Lower leg skin (tissue), 3 donors: Measurements from ENCODE around the gene DKKL1.

Source experiments
- POLR2A ChIP-seq, 2 donors: fragments of 450-650 bp; IDR thresholded peaks; one replicate each; pipeline ENCODE4 v1.6.1; 2016 to 2017; ENCODE audit warnings: antibody characterized with exemption in 2 of 2, mild to moderate bottlenecking in 1 of 2, moderate library complexity in 1 of 2
- TF ChIP-seq, protein P1 (sequence below), 3 donors: fragments of 450-650 bp; IDR thresholded peaks; one replicate each; pipeline ENCODE4 v1.5.1; 2016; ENCODE audit warnings: antibody characterized with exemption in 3 of 3, mild to moderate bottlenecking in 3 of 3, moderate library complexity in 2 of 3

- TF ChIP-seq, protein P1, sequence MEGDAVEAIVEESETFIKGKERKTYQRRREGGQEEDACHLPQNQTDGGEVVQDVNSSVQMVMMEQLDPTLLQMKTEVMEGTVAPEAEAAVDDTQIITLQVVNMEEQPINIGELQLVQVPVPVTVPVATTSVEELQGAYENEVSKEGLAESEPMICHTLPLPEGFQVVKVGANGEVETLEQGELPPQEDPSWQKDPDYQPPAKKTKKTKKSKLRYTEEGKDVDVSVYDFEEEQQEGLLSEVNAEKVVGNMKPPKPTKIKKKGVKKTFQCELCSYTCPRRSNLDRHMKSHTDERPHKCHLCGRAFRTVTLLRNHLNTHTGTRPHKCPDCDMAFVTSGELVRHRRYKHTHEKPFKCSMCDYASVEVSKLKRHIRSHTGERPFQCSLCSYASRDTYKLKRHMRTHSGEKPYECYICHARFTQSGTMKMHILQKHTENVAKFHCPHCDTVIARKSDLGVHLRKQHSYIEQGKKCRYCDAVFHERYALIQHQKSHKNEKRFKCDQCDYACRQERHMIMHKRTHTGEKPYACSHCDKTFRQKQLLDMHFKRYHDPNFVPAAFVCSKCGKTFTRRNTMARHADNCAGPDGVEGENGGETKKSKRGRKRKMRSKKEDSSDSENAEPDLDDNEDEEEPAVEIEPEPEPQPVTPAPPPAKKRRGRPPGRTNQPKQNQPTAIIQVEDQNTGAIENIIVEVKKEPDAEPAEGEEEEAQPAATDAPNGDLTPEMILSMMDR (IDR thresholded peaks at IDR 0.05), result no peak
- TF ChIP-seq POLR2A (IDR thresholded peaks at IDR 0.05), result no peak
Observed at GRCh38 chr19:49408816-49409440, 45.3 kb downstream of the DKKL1 start.
